Measurements from ENCODE around the gene SLC51B.

DNA sequence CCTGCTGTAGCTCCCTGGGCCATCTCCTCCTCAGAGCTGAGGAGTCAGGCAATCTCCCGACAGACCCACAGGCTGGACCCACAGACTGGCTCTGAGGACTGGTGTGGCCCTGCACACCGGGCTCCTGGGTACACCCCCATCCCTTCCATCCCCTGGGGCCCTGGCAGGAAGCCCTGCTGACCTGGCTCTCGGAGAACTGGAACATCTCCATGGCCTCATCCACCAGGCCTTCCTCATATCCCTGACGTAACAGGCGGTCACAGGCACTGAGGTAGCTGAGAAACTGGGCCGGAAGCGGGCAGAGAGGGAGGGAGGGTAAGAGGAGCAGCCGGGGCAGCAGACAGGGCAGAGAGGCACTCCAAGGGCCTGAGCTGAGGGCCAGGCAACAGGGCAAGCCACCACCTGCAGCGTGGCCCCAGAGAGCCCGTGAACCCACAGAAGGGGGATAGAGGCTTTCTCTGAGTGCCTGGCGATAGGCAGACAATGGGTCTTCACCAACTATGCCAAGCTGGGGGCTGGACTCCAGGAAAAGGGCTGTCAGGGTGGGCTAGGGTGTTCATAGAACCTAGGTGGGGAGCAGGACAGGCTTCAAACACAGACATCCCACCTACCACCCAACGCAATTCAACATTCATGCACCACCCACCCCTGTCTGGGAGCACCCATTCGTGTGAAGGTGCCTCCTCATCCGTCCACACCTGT is 49.3 kb downstream of the SLC51B start:
- no peak for TF ChIP-seq ESRRA (IDR thresholded peaks at IDR 0.05; ENCODE audit: borderline replicate concordance, low read length)
- TF ChIP-seq, protein P1, sequence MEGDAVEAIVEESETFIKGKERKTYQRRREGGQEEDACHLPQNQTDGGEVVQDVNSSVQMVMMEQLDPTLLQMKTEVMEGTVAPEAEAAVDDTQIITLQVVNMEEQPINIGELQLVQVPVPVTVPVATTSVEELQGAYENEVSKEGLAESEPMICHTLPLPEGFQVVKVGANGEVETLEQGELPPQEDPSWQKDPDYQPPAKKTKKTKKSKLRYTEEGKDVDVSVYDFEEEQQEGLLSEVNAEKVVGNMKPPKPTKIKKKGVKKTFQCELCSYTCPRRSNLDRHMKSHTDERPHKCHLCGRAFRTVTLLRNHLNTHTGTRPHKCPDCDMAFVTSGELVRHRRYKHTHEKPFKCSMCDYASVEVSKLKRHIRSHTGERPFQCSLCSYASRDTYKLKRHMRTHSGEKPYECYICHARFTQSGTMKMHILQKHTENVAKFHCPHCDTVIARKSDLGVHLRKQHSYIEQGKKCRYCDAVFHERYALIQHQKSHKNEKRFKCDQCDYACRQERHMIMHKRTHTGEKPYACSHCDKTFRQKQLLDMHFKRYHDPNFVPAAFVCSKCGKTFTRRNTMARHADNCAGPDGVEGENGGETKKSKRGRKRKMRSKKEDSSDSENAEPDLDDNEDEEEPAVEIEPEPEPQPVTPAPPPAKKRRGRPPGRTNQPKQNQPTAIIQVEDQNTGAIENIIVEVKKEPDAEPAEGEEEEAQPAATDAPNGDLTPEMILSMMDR (IDR thresholded peaks at IDR 0.05) = no peak
- TF ChIP-seq, protein P2, sequence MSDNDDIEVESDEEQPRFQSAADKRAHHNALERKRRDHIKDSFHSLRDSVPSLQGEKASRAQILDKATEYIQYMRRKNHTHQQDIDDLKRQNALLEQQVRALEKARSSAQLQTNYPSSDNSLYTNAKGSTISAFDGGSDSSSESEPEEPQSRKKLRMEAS (IDR thresholded peaks at IDR 0.05) = no peak
- TF ChIP-seq POLR2A (IDR thresholded peaks at IDR 0.05; ENCODE audit: low read length) = no peak
- TF ChIP-seq, protein P3, sequence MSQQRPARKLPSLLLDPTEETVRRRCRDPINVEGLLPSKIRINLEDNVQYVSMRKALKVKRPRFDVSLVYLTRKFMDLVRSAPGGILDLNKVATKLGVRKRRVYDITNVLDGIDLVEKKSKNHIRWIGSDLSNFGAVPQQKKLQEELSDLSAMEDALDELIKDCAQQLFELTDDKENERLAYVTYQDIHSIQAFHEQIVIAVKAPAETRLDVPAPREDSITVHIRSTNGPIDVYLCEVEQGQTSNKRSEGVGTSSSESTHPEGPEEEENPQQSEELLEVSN (IDR thresholded peaks at IDR 0.05; ENCODE audit: borderline replicate concordance, low read depth) = no peak
- TF ChIP-seq, protein P4, sequence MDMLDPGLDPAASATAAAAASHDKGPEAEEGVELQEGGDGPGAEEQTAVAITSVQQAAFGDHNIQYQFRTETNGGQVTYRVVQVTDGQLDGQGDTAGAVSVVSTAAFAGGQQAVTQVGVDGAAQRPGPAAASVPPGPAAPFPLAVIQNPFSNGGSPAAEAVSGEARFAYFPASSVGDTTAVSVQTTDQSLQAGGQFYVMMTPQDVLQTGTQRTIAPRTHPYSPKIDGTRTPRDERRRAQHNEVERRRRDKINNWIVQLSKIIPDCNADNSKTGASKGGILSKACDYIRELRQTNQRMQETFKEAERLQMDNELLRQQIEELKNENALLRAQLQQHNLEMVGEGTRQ (IDR thresholded peaks at IDR 0.05) = no peak
